Activated CD4-positive, CD25-positive, alpha-beta regulatory T cell treated with anti-CD3 and anti-CD28 coated beads, Interleukin-2, amount 50 U/mL, for 72 hours (primary cell): ENCODE data around the gene TRAP1.

Experiments
- DNase-seq: peaks from one replicate; pipeline ENCODE4 v3.0.0; 2021

The TRAP1 gene

GRCh38 chr16:3706253-3707012 lies 10.9 kb downstream of the TRAP1 start:
- DNase-seq, result no peak

- no peak for DNase-seq
Observed at GRCh38 chr16:3702082-3702481, 15.2 kb downstream of the TRAP1 start.

- no peak for DNase-seq
Observed at GRCh38 chr16:3701531-3701930, 15.8 kb downstream of the TRAP1 start.

GRCh38 chr16:3698941-3699340 lies 18.4 kb downstream of the TRAP1 start:
- no peak for DNase-seq

- DNase-seq, result no peak
Observed at GRCh38 chr16:3696425-3697218, 20.7 kb downstream of the TRAP1 start.

DNA sequence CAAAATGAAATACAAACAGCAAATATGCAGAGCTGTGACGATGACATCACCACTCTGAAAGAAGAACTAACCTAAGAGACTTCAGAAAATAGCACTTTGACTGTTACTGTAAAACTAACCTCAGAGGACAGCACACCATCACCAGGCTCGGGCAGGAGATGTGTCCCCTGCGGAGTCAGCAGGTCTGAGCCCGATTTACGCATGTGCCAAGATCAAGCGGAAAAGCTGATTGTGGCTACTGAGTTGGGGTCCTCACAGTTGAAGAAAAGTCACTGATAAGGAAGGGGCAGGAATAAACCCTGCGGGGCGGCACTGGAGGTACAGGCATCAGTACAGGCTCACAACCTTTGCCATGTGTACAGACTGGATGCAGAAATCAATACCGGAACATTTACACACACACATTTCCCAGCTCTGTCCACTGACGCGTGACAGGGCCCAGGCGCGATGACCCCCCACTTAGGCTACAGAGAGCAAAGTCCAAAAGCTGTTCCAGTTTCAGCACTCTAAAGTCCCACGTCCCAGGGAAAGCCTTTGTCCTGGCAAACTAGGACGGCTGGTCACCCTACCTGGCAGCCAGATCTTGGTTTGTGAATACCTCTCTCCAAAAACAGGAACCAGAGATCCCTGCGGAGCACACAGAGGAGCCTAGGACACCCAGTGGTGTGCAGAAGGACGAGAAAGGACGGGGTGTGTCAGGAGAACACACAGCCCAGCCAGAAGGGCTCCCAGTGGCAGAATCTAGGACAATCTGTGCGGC lies 21.5 kb downstream of the TRAP1 start:
- no peak for DNase-seq

DNA sequence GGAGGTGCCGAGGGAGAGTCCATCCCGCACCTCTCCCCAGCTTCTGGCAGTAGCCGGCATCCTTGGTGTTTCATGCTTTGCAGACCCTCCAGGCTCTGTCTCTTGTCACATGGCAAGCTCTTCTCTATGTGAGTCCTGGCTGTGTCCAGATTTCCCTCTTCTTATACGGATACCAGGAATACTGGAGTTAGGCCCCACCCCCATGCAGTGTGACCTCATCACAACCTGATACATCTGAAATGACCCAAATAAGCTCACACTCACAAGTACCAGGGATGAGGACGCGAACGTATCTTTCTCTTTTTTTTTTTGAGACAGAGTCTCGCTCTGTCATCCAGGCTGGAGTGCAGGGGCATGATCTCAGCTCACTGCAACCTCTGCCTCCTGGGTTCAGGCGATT lies 23.3 kb downstream of the TRAP1 start:
- DNase-seq, result no peak

DNA sequence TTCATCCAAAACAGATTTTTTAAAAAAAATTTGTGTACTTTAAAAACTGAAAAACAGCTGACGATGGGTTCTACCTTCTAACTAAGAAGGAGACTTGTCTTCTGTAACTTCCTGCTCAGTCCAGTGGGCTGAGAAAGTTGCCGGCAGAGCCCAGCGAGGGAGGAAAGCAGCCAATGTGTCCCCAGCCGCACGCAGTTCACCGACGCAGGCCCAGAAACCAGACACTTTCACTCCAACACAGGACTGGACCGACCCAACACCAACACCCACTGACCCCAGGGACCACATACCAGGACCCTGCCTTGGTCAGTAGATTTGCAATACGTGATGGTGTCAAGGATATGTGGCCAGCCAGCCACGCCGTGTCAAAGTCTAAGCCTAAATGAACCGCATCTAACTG lies 25.6 kb downstream of the TRAP1 start:
- DNase-seq, result no peak

- no peak for DNase-seq
Observed at GRCh38 chr16:3690980-3691720, 26.2 kb downstream of the TRAP1 start.

DNA sequence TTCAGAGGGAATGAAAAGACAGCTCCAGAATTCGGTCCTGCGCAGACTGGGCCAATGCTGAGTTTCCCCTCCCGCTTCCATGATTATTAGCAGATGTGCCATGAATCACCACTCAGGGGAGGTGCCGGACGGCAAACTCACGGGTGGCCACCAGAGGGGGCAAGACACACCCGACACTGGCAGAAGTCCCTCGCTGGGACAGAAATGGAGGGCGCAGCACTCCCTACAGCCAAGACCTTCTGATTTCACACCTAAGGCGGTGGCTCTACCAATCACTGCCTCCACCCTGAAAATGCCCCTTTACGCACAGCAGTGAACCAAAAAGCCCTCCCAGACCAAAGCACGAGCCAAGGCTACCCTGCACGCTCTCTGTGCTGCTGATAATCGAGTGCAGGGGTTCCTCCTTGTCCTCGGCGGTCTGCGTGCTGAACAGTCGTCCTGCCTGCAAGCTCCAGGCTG lies 26.8 kb downstream of the TRAP1 start:
- DNase-seq, result peak; percentile 81

DNA sequence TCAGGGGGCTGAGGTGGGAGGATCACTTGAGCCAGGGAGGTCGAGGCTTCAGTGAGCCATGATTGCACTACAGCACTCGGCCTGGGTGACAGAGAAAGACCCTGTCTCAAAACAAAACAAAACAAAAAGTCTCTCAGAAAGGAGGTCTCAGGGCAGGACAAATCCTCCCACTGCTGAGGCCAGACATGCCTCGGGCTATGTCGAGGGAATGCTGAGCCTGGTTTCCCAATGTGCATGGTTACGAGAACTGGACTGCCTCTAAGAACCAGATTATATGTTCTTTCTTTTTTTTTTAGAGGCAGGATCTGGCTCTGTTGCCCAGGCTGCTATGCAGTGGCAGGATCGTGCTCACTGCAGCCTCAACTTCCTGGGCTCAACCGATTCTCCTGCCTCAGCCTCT lies 27.6 kb downstream of the TRAP1 start:
- no peak for DNase-seq

DNA sequence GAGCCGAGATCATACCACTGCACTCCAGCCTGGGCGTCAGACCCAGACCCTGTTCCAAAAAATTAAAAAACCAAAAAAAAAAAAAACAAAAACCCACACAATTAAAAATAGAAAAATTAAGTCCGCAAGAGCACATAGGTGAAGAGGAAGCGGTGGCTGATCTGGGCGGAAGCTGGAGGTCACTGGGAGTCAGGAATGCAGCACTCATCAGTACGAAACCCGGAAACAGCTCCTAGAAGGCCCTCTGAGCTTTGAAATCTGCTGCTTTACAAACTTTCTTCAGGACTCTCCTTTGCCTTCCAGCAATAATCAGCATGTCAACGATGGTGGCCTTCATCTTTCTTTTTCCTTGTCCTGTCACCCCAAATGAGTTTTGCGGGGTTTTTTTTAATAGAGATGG lies 29.5 kb downstream of the TRAP1 start:
- no peak for DNase-seq

DNA sequence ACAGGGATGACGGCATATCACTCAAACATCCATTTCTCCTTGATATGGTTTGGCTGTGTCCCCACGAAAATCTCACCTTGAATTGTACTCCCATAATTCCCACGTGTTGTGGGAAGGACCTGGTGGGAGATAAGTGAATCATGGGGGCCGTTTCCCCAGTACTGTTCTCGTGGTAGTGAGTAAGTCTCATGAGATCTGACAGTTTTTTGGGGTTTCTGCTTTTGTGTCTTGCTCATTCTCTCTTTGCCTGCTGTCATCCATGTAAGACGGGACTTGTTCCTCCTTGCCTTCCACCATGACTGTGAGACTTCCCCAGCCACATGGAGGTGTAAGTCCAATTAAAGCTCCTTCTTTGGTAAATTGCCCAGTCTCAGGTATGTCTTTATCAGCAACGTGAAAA lies 30.3 kb downstream of the TRAP1 start:
- no peak for DNase-seq

GRCh38 chr16:3681206-3681605 lies 36.1 kb downstream of the TRAP1 start:
- DNase-seq, result no peak

DNA sequence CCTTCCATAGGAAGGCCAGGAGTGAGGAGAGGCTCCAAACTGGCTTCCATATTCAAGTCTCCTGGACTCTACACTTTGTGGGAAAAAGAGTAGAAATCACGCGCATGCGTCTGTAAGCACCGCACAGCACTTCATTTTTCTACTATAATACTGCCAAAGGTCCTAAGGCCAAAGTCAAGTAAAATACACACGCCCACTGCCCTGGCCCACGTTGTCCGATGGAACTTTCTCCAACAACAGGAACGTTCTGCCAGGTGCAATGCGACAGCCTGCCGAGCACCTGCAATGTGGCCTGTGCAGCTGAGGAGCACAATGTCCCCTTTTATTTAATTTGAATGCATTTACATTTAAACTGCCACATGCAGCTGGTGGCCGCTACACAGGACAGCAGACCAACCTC lies 39.3 kb downstream of the TRAP1 start:
- DNase-seq, result no peak

GRCh38 chr16:3675601-3676130 lies 41.7 kb downstream of the TRAP1 start:
- no peak for DNase-seq

- no peak for DNase-seq
Observed at GRCh38 chr16:3674513-3675295, 42.6 kb downstream of the TRAP1 start.

- DNase-seq, result no peak
Observed at GRCh38 chr16:3673676-3674377, 43.5 kb downstream of the TRAP1 start.

DNA sequence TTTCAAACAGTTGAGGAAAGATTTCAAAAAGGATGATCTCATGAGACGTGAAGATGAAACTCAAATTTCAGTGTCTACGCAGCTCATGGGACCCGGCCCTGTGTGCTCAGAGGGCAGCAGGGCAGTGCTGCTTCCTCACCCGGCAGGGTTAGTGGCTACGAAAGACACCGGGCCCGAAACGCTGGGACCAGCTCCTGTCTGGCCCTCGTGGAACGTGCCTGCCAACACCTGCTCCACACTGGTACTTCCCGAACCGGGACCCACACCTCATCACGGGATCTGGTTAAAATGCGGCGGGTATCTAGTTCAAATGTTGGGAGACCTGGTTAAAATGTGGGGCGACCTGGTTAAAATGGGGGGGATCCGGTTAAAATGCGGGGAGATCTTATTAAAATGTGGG lies 44.1 kb downstream of the TRAP1 start:
- no peak for DNase-seq

GRCh38 chr16:3672571-3673041 lies 44.7 kb downstream of the TRAP1 start:
- DNase-seq, result no peak

GRCh38 chr16:3671424-3671823 lies 45.9 kb downstream of the TRAP1 start:
- no peak for DNase-seq
